Stimulated activated CD4-positive, alpha-beta T cell treated with anti-CD3 and anti-CD28 coated beads, Interleukin-4, amount 100 ng/mL, for 4 hours (primary cell): Measurements from ENCODE around the gene ELMO3.

Experiments used
- DNase-seq, 2 experiments: peaks; one replicate each; pipeline ENCODE4 v3.0.0-alpha.2; 2020

Gene ELMO3, protein sequence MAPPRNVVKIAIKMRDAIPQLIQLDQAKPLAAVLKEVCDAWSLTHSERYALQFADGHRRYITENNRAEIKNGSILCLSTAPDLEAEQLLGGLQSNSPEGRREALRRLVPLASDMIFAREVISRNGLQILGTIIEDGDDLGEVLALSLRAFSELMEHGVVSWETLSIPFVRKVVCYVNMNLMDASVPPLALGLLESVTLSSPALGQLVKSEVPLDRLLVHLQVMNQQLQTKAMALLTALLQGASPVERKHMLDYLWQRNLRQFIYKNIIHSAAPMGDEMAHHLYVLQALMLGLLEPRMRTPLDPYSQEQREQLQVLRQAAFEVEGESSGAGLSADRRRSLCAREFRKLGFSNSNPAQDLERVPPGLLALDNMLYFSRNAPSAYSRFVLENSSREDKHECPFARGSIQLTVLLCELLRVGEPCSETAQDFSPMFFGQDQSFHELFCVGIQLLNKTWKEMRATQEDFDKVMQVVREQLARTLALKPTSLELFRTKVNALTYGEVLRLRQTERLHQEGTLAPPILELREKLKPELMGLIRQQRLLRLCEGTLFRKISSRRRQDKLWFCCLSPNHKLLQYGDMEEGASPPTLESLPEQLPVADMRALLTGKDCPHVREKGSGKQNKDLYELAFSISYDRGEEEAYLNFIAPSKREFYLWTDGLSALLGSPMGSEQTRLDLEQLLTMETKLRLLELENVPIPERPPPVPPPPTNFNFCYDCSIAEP

DNA sequence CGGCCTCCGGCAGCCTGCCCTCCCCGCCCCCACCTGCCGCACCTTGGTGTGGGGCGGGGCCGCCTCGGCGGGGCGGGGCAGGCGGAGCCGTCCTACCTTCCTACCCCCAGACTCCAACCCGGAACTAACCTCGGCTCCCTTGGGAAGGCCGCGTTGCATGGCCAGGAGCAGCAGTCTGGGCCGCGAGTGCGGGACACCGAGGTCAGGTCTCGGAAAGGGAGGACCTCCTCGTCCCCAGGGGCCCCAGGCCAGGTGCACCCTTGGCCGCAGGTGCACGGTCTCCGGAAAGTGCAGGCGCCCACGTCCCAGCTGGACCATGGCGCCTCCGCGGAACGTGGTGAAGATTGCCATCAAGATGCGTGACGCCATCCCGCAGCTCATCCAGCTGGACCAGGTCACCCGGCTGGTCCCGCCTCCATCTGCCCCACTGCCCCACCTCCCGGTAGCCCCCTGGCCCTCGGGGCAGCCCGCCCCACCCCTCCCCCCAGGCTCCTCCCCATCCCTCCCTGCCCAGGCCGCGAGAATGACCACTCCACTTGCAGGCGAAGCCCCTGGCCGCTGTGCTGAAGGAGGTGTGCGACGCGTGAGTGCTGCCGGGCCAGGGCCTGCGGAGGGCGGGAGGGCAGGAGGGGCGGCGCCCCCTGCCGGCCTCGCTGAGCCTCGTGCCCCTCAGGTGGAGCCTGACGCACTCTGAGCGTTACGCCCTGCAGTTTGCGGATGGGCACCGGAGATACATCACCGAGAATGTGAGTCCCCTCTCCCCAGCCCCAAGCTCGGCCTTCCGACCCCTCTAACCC lies at the start of gene ELMO3:
TSS of gene ELMO3 (plus strand) at position 121 of the 797 bp plus-strand sequence. CDS start at position 317, 196 bp downstream.
- no peak for DNase-seq

DNA sequence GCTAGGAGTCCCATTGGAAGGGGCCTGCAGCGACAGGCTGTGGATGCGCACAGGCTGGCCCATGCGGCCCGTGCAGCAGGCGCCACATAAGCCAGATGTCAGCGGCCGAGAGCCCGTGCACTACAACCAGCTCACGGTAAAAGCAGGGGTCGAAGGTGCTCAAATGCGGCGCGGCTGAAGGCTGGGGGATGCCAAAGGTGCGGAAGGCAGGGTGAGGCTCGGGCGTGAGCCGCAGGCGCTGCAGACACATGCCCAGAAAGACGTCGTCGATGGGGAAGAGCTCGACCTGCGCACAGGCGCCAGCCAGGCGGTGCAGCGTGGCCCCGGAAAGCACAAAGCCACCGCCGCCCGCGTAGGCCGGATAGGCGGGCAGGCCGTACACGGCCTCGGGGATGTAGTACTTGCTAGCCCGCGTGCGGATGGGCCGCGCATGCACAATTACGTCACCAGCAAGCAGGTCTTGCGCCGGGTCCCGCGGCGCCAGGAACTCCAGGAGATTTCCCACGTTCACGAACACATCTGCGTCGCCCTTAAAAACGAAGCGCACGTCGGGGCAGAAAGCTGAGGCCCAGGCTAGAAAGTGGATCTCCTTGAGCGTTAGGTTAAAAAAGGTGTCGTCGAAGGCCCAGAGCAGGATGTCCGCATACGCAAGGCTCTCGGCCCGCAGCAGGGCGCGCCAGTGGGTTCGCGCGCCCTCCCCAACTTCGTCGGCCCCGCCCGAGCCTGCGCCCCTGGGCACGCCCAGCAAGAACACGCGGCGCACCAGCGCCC lies 49.5 kb upstream of the ELMO3 start:
- no peak for DNase-seq

DNA sequence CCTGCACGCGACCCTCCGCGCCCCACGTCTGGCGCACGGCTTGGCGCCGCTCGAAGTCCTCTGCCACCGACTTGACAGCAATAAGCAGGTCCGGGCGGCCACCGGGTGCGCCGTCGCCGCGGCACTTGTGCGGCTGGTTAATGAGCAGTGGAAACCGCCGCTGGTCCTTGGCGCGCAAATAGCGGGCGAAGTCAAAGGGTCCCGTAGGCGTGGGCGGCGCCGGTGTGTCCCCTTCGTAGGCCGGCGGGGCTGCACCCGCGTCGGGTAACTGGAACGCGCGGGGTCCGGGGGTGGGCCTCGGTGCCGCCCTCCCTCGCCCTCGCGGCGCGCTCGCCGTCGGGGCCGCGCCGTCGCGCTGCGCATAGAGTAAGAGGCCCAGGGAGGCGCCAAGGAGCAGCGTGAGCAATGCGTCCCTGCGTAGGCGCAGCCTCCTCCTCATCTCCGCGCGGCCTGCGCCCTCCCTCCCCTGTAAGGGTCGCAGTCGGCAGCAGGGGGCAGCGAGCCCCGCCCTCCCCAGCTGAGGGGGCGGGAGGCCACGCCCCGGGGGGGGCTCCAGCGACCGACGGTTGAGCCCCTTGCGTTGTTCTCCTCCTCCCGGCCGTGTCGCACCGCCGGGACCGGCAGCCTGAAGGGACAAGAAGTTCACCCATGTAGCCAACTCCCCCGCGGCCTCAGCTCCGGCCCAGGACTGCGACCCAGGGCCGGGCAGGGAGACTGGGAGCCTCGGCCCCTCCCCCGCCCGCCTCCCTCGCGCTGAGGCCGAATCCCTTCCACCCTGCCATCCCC lies 48.7 kb upstream of the ELMO3 start:
- DNase-seq = peak in 1 of 2 experiments; percentile 74

DNA sequence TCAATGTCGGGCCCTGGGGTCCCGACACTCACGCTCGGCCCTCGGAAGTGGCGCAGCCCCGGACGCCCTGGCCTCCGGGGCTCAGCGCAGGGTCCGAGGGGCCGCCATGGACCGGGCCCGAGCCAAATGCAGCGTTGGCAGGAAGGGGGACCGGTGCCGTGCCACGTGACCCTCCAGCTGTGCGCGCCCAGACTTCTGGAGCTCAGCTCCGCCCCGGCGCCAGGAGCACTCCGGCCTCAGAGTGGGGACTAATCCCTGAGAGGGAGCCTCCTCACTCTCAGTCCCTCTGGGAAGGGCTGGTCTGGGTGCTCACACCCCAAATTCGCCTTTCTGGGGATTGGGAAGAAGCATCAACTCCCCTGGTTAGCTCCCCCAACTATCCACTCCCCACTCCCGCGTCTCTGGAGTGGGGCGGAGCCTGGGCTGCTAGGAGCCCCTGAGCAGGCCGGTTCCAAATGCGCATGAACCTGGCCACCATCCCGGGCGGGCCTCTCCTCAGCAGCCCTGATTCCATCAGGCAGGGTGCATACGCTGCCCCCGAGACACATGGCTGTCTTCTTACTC lies 48.0 kb upstream of the ELMO3 start, which contains the start of gene B3GNT9:
TSS of gene B3GNT9 (minus strand) at position 166 of the 564 bp plus-strand sequence. CDS start 513 bp downstream, outside the sequence.
- peak in 1 of 2 experiments; percentile 29 for DNase-seq

DNA sequence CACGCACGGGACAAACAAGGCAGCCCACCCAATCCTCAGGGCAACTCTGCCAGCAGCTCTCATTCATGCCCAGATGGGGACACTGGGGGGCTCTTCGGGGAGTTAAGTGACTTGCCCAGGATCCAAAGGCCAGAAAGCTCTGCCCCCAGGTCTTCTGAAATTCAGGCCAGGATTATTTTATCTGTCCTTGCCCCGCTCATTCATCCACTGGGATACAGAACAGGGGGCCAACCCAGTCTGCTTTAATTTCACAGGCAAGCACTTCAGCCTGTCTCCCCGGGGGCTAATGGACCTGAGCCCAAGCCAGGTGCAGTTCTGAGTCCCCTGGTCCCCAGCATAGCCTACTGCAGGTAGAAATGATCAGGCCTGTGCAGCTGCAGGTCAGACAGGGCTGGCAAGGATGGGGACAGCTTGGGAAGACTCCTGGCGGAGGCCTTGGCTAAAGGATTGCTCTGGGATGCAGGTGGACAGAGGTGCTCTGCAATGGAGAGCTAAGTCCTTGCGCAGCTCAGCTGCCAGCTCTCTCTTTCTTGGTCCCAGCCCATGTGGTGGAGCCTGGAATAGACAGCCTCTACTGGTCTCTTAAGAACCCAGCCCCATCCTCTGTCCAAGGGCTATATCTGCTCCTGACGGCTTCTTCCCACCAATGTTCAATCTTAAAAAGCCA lies 47.4 kb upstream of the ELMO3 start:
- no peak for DNase-seq

DNA sequence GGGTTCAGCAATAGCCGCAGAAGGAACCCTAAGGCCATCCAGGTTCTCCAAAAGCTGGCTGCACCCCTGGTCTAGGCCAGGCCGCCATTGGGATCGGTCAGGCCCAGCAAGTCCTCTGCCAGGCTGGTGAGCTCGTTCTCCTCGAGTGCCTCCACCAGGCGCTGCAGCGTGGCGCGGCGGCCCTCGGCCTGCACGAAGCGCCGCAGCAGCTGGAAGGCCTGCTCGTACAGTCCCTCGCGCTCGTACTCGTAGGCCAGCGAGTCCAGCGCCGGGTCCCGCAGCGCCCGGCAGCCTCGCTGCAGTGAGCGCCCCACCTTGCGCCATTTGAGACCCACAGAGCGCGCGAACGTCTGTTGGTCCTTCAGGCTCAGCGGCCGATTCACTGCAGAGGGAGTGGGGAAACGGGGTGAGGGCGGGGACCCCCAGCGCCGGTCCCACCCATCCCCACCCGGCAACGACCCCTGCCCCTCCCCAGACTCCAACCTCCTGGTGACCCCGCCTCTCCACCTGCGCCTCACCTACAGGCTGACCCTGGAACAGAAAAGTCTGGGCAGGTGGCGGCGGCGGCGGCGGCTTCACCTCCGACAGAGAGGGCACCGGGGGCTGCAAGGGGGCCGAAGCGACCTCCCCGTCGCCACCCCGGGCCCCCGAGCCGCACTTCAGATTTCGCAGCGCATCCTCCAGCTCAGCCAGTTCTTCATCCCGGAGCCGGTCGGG lies 44.2 kb upstream of the ELMO3 start:
- DNase-seq = no peak

DNA sequence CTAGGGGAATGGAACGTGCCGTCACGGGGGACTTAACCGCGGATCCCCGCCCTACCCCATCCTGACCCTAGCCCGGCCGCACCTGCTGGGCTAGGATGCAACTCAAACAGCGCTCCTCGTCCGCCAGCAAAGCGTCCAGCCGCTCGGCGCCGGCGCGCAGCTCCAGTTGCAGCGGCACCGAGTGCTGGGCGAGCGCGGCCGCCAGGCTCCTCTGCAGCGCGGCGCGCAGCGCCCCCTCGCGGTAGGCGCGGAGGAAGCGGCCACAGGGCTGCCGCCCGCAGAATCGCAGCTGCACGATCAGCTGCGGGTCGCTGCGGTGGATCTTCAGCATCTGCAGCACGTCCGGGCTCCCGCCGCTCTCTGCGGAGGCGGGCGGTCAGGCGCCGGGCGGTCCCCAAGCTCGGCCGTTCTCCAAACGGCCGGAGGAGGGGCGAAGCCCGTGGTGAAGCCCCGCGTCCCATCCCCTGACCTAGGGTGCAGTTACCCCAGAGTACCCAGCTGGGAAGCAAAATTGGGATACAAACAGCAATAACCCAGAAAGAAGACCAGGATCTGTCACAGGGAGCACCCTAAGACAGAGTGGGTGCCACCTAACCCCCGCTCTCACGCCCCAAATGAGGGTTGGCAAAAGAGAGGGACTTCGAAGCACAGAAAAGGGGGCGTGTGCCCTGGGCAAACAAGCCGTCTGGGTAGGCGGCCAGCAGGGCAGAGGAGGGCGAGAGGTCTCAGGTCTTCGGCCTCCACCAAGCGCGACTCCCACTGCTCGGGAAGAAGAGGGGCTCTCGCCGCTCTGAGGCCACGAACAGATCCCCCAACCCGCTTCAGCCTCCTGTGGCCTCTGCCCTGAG lies 43.4 kb upstream of the ELMO3 start:
- peak; percentile 70 to 83 for DNase-seq

DNA sequence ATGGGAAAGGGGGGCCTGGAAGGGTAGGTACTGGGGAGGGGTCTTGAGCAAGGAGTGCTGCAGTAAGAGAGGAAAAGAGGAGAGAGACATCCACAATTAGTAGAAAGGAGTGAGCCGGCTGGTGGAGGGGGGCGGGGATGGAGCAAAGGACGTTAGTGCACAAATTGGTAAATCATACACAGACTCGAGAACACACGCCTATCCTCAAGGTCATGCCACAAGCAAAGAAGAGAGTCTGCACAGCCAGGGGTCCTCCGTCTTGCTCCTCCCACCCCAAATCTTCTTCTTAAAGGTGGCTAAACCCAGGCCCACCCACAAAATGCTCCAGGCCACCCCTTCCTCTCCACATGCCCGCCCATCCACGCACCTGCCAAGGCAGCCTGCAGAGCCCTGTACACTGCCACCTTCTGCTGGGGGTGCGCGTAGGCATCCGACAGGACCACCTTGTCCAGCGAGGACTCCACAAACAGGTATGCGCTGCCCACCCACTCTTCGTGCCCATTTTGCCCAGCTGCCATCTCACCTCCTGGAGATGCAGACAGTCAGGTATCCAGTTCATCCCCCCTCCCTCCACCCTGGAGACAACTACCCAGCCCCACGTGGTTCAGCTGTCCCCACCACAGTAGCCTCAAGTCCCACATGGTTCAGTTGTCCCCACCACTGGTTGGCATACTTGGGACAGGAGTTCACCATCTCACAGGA lies 42.6 kb upstream of the ELMO3 start:
- DNase-seq = no peak

DNA sequence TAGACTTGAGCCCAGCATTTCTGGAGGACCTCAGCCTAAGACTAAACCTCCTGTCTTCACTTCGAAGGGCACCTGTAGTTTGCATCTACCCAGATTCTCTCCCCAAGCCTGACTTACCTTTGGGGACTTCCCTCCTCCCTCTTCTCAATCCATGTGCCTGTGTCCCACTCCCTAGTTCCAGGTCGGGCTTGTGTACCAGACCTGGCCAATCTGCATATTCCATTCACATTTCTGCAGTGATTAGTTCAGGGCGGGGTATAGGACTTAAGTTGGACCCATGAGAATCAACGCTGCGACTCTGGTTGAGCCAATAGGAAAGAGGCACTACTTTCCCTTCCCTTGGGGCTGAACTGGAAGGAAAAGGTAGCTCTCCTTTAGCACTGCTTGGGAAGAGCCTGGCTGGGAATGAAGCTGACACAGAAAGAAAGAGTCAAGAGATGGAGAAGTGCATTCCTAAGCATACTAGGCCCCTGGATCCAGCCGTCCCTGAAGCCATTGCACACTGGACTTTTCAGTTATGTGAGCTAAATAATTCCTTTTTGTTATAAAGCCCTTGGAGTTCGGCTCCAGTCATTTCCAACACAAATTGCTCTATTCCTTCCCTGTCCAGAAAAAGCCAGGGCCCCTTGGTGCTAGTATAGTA lies 41.7 kb upstream of the ELMO3 start:
- DNase-seq = no peak

DNA sequence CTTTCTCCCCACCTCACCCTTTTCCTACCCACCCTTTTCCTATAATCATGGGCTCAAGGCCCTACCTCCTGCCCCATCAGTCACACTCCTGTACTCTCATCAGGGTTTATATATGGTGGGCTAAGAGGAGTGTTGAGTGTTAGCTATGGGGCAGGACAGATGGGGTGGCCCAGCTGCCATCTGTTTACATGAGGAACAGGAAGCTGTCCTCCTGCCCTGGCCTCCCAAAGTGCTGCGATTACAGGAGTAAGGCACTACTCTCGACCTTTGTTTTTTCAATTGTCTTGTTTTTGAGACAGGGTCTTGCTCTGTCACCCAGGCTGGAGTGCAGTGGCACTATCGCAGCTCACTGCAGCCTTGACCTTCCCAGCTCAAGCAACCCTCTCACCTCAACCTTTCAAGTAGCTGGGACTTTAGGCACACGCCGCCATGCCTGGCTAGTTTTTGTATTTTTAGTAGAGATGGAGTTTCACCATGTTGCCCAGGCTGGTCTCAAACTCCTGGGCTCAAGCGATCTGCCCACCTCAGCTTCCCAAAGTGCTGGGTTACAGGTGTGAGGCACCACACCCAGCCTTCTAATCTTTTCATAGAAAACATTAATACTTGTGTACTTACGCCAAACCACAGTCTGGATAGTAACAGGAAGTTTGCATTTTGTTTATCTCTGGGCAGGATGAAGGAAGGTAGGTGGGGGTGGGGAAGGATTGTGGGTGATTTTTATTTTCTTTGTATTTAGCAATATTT lies 40.9 kb upstream of the ELMO3 start:
- DNase-seq = no peak

DNA sequence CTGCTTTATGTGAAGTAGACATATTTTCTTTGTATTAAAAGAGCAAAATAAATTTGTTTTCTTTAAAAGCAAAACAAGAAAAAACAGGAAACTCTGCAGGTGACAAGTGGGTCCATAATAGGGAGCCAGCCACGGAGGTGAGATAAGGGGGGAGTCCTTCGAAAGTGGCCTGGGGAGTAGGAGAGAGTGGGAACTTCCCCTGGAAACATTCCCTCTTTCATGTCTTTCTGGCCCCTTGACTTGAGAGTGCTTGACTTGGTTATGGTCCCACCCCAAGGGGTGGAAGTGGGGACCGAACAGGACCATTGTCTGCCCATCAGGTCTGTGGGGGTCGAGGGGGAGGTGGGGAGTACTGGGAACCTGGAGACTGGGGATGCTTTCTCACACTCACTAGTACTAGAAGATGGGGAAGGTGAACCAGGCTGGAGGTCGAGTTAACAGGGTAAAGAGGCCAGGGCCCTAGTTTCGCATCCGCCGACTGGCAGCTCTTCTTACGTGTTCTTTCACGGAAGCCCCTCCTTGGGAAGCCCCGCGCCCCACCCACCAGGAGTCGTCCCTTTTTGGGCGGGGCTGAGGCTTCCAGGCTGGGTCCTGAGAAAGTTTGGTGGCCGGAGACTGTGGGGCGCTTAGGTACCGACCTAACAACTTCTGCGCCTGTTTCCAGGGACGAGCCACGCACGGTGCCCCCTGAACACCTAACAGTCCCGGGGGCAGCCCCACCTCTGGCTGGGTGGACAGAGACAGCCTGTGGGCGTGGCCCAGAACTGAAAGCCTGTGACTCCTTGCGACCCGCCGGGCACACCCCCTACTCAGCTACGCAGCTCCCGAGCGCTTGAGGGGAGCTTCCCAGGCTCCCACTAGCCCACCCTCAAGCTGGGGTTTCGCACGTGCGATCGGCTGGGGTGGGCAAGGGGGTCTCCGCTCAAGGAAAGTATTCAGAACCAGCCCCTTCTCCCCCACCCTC lies 40.0 kb upstream of the ELMO3 start:
- peak; percentile 67 to 83 for DNase-seq

DNA sequence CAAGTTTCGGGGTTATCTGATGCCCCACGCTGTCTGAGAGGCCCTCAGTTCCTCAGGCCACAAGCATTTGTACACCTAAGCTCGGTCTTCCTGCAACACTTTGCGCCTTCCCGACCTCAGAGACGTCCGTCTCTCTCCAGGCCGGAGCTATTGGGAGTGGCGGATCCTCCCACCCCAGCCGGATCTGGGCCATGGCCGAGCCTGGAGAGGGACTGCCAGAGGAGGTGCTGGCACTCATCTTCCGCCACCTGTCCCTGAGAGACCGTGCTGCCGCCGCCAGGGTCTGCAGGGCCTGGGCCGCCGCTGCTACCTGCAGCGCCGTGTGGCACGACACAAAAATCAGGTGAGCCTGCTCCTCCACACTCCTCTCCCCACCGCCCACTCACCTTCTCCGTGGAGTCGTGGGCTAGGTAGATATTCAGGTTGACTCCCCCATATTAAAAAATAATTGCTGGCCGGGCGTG lies 37.3 kb upstream of the ELMO3 start:
- DNase-seq = no peak

DNA sequence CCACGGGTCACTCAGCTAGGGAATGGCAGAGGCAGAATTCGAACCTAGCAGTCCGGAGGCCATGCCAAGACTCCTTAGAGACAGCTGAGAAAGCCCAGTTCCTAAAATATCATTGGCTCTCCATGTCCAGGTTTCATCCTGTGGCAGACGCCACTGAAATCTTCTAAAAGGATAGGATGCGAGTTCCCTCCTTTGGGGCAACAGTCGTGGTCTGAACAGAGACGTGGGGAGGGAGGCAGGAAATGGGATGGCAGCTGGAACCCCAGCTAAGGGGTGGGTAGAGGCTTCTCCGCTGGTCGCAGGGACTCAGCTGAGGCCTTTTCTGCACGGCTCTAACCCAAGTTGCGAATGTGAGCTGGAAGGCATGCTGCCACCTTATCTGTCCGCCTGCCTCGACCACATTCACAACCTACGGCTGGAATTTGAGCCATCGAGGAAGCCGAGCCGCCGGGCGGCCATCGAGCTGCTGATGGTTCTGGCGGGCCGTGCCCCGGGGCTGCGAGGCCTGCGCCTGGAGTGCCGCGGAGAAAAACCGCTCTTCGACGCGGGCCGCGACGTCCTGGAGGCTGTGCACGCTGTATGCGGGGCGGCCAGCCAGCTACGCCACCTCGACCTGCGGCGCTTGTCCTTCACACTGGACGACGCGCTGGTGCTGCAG lies 36.3 kb upstream of the ELMO3 start:
- no peak for DNase-seq

DNA sequence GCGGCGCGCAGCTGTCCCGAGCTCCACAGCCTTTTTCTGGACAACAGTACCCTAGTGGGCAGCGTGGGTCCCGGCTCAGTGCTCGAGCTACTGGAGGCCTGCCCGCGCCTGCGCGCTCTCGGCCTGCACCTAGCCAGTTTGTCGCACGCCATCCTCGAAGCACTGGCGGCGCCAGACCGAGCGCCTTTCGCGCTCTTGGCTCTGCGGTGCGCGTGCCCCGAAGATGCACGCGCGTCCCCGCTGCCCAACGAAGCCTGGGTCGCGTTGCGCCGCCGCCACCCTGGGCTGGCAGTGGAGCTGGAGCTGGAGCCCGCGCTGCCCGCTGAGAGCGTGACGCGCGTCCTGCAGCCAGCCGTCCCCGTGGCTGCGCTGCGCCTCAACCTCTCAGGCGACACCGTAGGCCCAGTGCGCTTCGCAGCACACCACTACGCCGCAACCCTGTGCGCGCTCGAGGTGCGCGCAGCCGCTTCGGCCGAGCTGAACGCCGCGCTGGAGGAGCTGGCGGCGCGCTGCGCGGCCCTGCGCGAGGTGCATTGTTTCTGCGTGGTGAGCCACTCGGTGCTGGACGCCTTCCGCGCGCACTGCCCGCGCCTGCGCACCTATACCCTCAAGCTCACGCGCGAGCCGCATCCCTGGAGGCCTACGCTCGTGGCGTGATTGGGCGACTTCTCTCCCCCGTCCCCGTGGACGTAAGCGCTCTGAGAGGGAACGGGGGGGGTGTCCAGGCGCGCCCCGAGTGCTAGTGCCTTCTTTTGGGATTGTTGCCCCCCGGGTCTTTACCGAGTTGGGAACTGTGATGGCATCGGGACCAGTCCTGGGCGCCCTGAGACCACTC lies 35.5 kb upstream of the ELMO3 start:
- peak in 1 of 2 experiments; percentile 40 for DNase-seq
